C4-2B (cell line): ENCODE data around the gene ITSN1.

Experiments
- H3K27ac ChIP-seq: fragments of 450-650 bp; 2 replicates; pipeline ENCODE4 v1.5.1; 2017
- ZFX ChIP-seq: fragments of 450-650 bp; IDR thresholded peaks from 2 replicates; pipeline ENCODE4 v1.6.1; 2017
- TF ChIP-seq, protein P1 (sequence below): fragments of 450-650 bp; conservative IDR thresholded peaks from 2 replicates; pipeline ENCODE4 v1.5.1; 2017; ENCODE audit warnings: mild to moderate bottlenecking

Gene ITSN1

DNA sequence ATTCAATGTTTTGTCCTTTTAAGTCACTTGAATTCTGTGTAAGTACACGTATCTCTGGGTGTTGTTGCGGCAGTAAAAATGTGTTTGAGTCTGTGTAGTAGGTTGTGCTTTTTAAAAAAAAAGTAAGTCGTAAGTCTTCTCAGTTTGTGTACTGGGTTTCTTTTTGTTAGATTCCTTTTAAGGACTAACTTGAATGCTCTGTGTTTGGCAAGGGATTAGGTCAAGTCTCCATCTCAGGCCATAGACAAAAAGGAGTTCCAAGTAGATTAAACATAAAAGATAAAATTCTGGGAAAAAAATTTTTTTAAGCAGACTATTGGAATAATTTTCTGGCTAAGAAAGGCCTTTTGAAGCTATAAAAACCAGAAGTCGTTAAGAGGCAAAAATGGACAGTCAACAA lies 160.2 kb downstream of the ITSN1 start:
- TF ChIP-seq, protein P1, sequence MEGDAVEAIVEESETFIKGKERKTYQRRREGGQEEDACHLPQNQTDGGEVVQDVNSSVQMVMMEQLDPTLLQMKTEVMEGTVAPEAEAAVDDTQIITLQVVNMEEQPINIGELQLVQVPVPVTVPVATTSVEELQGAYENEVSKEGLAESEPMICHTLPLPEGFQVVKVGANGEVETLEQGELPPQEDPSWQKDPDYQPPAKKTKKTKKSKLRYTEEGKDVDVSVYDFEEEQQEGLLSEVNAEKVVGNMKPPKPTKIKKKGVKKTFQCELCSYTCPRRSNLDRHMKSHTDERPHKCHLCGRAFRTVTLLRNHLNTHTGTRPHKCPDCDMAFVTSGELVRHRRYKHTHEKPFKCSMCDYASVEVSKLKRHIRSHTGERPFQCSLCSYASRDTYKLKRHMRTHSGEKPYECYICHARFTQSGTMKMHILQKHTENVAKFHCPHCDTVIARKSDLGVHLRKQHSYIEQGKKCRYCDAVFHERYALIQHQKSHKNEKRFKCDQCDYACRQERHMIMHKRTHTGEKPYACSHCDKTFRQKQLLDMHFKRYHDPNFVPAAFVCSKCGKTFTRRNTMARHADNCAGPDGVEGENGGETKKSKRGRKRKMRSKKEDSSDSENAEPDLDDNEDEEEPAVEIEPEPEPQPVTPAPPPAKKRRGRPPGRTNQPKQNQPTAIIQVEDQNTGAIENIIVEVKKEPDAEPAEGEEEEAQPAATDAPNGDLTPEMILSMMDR, result no peak
- no peak for TF ChIP-seq ZFX

GRCh38 chr21:33808715-33809367 lies 166.5 kb downstream of the ITSN1 start:
- TF ChIP-seq ZFX, result no peak
- TF ChIP-seq, protein P1, result no peak
- no peak overlapping the region for H3K27ac ChIP-seq

More for the DNA sequence above, 160.2 kb downstream of the ITSN1 start:
- no peak overlapping the region for H3K27ac ChIP-seq

DNA sequence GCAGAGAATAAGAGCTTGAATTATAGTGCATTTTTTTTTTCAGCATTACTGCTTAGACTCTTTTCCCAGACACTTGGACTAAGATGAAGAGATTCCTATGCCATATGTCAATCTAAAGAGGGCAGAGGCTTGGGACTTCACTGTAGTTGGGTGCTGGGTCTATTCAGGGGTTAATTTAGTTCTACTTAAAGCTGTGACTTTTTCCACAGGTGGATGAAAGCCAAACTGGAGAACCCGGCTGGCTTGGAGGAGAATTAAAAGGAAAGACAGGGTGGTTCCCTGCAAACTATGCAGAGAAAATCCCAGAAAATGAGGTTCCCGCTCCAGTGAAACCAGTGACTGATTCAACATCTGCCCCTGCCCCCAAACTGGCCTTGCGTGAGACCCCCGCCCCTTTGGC lies 168.5 kb downstream of the ITSN1 start:
- no peak overlapping the region for H3K27ac ChIP-seq
- TF ChIP-seq, protein P1, result no peak
- no peak for TF ChIP-seq ZFX

DNA sequence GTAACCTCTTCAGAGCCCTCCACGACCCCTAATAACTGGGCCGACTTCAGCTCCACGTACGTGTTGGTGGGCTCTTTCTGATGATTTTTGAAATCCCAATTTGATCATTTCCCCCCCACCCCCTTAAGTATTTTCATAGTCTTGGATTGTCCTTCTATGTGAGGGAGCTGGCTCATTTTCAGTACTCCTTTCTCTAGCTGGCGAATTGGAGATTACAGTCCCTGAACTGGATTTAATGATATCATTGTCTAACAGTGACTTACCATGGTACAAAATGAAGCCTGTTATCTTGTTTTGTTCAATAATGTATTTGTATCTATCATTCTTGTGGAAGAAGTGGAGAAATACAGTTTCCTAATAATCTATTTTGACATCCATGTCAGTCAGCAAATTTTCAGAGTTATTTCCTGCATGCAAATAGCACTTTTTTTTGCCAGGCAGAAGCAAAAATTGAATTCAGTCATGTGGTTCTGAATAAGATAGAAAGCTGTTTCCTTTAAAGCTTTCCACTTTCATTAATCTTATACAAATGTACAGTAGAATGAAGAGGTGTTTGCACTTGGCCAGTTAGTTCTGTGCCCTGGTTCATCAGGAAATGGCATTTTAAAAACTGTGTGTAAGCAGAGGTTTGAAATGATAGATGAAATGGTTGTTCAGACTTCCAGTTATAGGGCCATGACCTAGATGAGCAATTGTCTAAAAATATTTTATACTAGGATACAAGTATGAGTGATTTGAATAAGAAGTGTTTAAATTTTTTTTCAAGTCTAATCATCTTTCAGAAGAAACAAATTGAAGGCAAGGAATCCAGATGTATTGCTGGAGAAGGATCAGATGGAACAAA lies 169.1 kb downstream of the ITSN1 start:
- no peak overlapping the region for H3K27ac ChIP-seq
- TF ChIP-seq ZFX, result no peak

GRCh38 chr21:33813832-33814365 lies 171.6 kb downstream of the ITSN1 start:
- H3K27ac ChIP-seq, result no peak overlapping the region
- no peak for TF ChIP-seq ZFX
- TF ChIP-seq, protein P1, result no peak

DNA sequence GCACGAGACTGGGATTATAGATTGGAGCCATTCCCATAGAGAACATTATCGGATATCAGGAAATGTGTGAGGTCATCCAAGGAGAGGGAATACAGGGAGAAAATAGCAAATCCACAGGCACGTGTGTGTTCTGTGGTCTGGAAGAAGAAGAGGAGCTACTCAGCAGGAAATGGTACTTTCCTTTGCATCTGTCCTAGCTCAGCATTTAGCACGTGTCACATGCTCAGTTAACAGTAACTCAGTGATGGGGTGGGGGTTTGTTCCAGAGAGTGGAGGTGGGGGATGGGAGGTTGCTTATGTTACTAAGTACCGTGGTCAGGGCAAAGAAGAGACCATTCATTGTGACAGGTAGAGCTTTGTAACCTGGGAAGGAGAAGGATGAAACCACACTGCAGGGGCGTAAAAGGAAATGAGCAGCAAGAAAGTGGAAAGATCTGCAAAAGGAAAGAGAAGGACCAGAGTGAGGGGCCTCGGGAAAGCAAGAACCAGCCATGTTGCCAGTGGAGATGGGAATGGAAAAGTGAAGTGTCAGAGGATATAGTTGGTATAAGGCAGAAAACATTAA lies 172.9 kb downstream of the ITSN1 start:
- TF ChIP-seq, protein P1, result no peak
- no peak for TF ChIP-seq ZFX
- H3K27ac ChIP-seq, result no peak overlapping the region

- H3K27ac ChIP-seq, result no peak overlapping the region
- TF ChIP-seq ZFX, result no peak
- TF ChIP-seq, protein P1, result no peak
Measured at GRCh38 chr21:33816174-33816573, 173.9 kb downstream of the ITSN1 start.
